ENCODE data around the gene CARD11. TPM values are rescaled to one million over a fixed set of nuclear protein-coding genes. Genes with fewer than 3 reads are reported as not detected.
"Not testable (repeated sequence)": the region's sequence is repeated elsewhere in the genome, so short reads cannot be mapped to it uniquely, and the experiment has no call there.

The CARD11 gene
- total RNA-seq, 2 experiments from 2014 or later, result 163 TPM

DNA sequence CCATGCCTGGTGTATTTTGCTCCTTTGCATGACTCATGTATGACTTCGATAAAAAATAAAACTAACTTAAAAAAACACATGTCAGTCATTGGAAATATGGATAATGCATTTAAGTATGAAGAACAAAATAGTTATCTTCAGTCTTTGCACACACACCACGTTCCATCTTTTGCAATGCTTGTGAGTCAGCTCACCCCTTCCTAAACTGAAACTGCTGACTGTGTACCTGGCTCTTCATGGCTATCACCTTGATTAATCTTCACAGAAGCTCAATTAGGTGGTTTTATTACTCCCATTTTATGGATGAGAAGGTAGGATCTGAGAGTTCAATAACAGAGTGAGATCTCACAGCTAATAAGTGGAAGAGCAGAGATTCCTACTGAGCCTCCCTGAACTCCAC is 79.5 kb downstream of the CARD11 start:
- Mint-ChIP-seq H3K4me1 (peaks cover 46% of the 10 kb centered on the region), H3K9me3 (peaks cover 18% of the 10 kb centered on the region), H3K36me3 (ENCODE audit: low read depth) (peaks cover 62% of the 10 kb centered on the region), H3K27ac (no peak overlapping the region), H3K4me3 (no peak overlapping the region), H3K27me3 (no peaks in the 10 kb centered on the region)
- ChIA-PET POLR2A (interaction anchor here (1.1 to 1.6 kb wide), 4 partner anchors 12 to 99 kb away, joined by 3 to 4 read pairs (median 4); no protein-coding TSS in a partner anchor), CTCF (interaction anchor here (0.5 to 0.6 kb wide), 2 partner anchors 10 to 212 kb away, joined by 3 to 5 read pairs; no protein-coding TSS in a partner anchor)
- DNase-seq, result peak; percentile 12

DNA sequence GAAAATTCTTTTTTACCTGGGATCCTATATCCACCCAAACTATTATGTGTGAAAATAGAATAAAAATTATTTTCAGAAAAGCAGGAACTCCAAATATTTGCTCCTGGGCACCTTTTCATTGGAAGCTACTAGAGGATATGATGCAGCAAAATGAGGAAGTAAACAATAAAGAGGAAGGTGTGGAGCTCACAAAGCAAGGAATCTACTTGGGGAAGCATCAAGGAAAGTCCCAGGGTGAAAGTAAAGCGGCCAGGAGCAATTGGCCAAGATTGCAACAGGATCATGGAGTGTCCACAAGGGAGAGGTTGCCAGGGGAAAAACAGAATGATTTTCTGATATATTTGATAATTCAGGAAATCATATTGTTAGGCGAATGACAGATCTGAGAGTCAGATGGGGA is 80.8 kb downstream of the CARD11 start:
- Mint-ChIP-seq H3K4me1 (peaks cover 59% of the 10 kb centered on the region), H3K9me3 (peaks cover 18% of the 10 kb centered on the region), H3K4me3 (no peak overlapping the region), H3K27me3 (no peaks in the 10 kb centered on the region), H3K36me3 (ENCODE audit: low read depth) (peaks cover 70% of the 10 kb centered on the region), H3K27ac (peak overlapping the region; percentile 2)
- ChIA-PET CTCF (no interaction called here), POLR2A (no interaction called here)
- DNase-seq, result no peak

DNA sequence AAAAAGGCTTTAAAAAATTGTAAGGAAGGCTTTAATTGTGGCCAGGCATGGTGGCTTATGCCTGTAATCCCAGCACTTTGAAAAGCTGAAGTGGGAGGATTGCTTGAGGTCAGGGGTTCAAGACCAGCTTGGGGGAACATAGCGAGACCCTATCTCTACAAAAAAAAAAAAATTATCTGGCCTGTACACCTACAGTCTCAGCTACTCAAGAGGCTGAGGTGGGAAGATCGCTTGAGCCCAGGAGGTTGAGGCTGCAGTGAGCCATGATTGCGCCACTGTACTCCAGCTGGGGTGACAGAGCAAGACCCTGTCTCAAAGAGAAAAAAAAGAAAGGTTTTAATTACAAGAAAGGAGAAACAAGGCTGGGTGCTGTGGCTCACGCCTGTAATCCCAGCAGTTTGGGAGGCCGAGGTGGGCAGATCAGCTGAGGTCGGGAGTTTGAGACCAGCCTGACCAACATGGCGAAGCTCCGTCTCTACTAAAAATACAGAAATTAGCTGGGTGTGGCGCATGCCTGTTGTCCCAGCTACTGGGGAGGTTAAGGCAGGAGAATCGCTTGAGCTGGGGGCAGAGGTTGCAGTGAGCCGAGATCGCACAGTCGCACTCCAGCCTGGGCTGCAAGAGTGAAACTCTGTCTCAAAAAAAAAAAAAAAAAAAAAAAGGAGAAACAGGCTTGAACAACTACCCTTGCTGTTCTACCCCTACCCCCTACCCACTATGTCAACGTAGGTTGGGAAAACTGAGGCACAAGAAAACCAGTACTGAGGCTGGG is 83.7 kb downstream of the CARD11 start:
- Mint-ChIP-seq H3K4me3 (no peak overlapping the region), H3K27me3 (no peaks in the 10 kb centered on the region), H3K9me3 (no peaks in the 10 kb centered on the region), H3K4me1 (peaks cover 73% of the 10 kb centered on the region), H3K27ac (peak overlapping the region; percentile 77), H3K36me3 (ENCODE audit: low read depth) (peaks cover 61% of the 10 kb centered on the region)
- POLR2A ChIA-PET, result no interaction called here
- CTCF ChIA-PET, result no interaction called here
- DNase-seq, result peak; percentile 7

GRCh38 chr7:2959103-2959680 is 84.5 kb downstream of the CARD11 start:
- Mint-ChIP-seq H3K4me3 (no peak overlapping the region), H3K36me3 (ENCODE audit: low read depth) (peaks cover 62% of the 10 kb centered on the region), H3K27me3 (no peaks in the 10 kb centered on the region), H3K9me3 (no peaks in the 10 kb centered on the region), H3K4me1 (peaks cover 75% of the 10 kb centered on the region), H3K27ac (peak overlapping the region; percentile 77)
- ChIA-PET POLR2A (no interaction called here), CTCF (no interaction called here)
- peak; percentile 22 for DNase-seq

DNA sequence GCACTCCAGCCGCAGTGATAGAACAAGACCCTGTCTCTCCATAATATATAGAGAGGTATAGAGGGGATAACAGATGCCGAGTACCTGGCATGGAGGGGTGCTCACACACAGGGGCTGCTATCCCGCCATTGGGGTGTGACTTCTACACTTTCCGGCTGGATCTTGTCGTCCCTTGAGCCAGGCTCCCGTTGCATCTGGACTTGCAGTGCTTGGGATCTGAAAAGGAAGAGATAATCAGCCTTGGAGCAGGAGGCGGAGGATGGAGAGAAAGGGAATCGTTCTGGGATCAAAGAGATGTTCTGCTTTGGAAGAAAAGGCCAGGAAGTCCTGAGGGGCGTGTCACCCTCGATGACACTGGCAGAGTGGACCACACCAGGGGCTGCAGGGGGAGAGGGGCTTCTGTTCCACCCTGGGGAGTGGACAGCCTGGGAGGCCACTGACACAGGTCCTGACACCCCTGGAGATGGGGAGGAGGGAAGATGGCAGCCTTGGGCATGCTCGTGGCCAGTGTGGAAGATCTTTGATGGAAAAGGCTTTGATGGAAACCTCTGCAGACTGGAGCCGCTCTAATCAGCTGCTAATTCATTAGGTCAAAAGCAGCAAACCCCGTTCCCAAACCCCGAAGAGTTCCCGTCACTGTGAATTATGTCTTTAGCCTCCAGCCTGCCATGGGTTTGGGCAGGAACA is 85.1 kb downstream of the CARD11 start:
- Mint-ChIP-seq H3K4me3 (no peak overlapping the region), H3K9me3 (no peaks in the 10 kb centered on the region), H3K27me3 (no peaks in the 10 kb centered on the region), H3K27ac (peak overlapping the region; percentile 77), H3K36me3 (ENCODE audit: low read depth) (peaks cover 68% of the 10 kb centered on the region), H3K4me1 (peaks cover 79% of the 10 kb centered on the region)
- POLR2A ChIA-PET, result no interaction called here
- DNase-seq, result peak; percentile 14
- CTCF ChIA-PET, result no interaction called here

GRCh38 chr7:2957369-2957727 is 86.3 kb downstream of the CARD11 start:
- H3K9me3 Mint-ChIP-seq, DNase-seq: not testable (repeated sequence)
- CTCF ChIA-PET, result interaction anchor here (0.7 to 1.1 kb wide), 3 partner anchors 21 to 196 kb away, joined by 3 read pairs; no protein-coding TSS in a partner anchor

GRCh38 chr7:2956526-2957368 is 86.9 kb downstream of the CARD11 start:
- Mint-ChIP-seq H3K36me3 (ENCODE audit: low read depth) (peaks cover 74% of the 10 kb centered on the region), H3K4me1 (peaks cover 78% of the 10 kb centered on the region), H3K9me3 (peaks cover 3% of the 10 kb centered on the region), H3K4me3 (no peak overlapping the region), H3K27me3 (no peaks in the 10 kb centered on the region), H3K27ac (peak overlapping the region; percentile 79)
- ChIA-PET CTCF (interaction anchor here (0.7 to 1.2 kb wide), 4 partner anchors 22 to 197 kb away, joined by 3 read pairs; no protein-coding TSS in a partner anchor), POLR2A (interaction anchor here (1.0 to 2.0 kb wide), 7 partner anchors 9 to 62 kb away, joined by 3 to 9 read pairs (median 4); no protein-coding TSS in a partner anchor)
- peak; percentile 69 for DNase-seq

More at GRCh38 chr7:2957369-2957727, 86.3 kb downstream of the CARD11 start:
- H3K27me3 Mint-ChIP-seq, H3K4me3 Mint-ChIP-seq: not testable (repeated sequence)
- H3K36me3 Mint-ChIP-seq (ENCODE audit: low read depth), result peaks cover 74% of the 10 kb centered on the region
- peak overlapping the region; percentile 79 for H3K27ac Mint-ChIP-seq
- peaks cover 78% of the 10 kb centered on the region for H3K4me1 Mint-ChIP-seq
- POLR2A ChIA-PET, result interaction anchor here (1.2 to 2.0 kb wide), 6 partner anchors 9 to 63 kb away, joined by 3 to 9 read pairs (median 5); no protein-coding TSS in a partner anchor

GRCh38 chr7:2956076-2956475 is 87.6 kb downstream of the CARD11 start:
- CTCF ChIA-PET, result interaction anchor here (1.1 to 1.2 kb wide), 2 partner anchors 107 to 197 kb away, joined by 3 read pairs; no protein-coding TSS in a partner anchor
- Mint-ChIP-seq H3K36me3 (ENCODE audit: low read depth) (peaks cover 78% of the 10 kb centered on the region), H3K27ac (peak overlapping the region; percentile 81), H3K9me3 (peaks cover 5% of the 10 kb centered on the region), H3K4me1 (peaks cover 81% of the 10 kb centered on the region), H3K27me3 (no peaks in the 10 kb centered on the region), H3K4me3 (no peak overlapping the region)
- POLR2A ChIA-PET, result interaction anchor here (1.0 to 2.0 kb wide), 6 partner anchors 10 to 62 kb away, joined by 3 to 9 read pairs (median 4); no protein-coding TSS in a partner anchor
- no peak for DNase-seq

GRCh38 chr7:2955269-2955668 is 88.4 kb downstream of the CARD11 start:
- peak; percentile 16 for DNase-seq
- POLR2A ChIA-PET, result interaction anchor here (1.4 to 1.9 kb wide), 2 partner anchors 11 to 89 kb away, joined by 3 to 9 read pairs; no protein-coding TSS in a partner anchor

DNA sequence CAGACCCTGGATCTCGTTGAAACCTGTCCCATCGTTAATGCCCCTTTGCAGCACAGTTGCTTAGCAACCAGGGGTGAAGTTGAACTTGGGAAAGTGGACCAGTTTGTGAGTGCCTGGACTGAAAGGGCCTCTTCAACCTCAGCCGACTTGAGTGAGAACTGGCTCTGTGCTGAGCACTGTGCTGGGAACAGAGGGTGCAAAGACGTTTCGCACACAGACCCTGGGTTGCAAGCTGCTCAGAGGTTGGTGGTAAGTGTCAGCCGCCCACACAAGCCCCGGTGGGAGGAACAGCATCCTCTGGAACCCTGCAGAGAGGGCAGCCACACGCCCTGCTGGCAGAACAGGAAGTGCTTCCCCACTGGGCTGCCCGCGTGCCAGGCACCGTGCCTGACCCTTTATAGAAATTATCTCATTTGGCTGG is 89.2 kb downstream of the CARD11 start:
- ChIA-PET POLR2A (interaction anchor here (0.9 to 1.4 kb wide), 3 partner anchors 13 to 90 kb away, joined by 3 to 4 read pairs (median 3); no protein-coding TSS in a partner anchor), CTCF (interaction anchor here (0.7 kb wide), 1 partner anchor 10 kb away, joined by 5 read pairs; no protein-coding TSS in a partner anchor)
- H3K36me3 Mint-ChIP-seq (ENCODE audit: low read depth), result peaks cover 84% of the 10 kb centered on the region
- peak overlapping the region; percentile 34 for H3K4me3 Mint-ChIP-seq
- no peaks in the 10 kb centered on the region for H3K27me3 Mint-ChIP-seq
- DNase-seq, result peak; percentile 69
- H3K9me3 Mint-ChIP-seq, result peaks cover 18% of the 10 kb centered on the region
- H3K4me1 Mint-ChIP-seq, result peaks cover 85% of the 10 kb centered on the region
- peak overlapping the region; percentile 81 for H3K27ac Mint-ChIP-seq

More at GRCh38 chr7:2955269-2955668, 88.4 kb downstream of the CARD11 start:
- H3K4me3 Mint-ChIP-seq, result no peak overlapping the region
- peaks cover 13% of the 10 kb centered on the region for H3K9me3 Mint-ChIP-seq
- H3K27me3 Mint-ChIP-seq, result no peaks in the 10 kb centered on the region
- CTCF ChIA-PET, result no interaction called here
- peaks cover 86% of the 10 kb centered on the region for H3K4me1 Mint-ChIP-seq
- H3K27ac Mint-ChIP-seq, result peak overlapping the region; percentile 81
- peaks cover 82% of the 10 kb centered on the region for H3K36me3 Mint-ChIP-seq (ENCODE audit: low read depth)

DNA sequence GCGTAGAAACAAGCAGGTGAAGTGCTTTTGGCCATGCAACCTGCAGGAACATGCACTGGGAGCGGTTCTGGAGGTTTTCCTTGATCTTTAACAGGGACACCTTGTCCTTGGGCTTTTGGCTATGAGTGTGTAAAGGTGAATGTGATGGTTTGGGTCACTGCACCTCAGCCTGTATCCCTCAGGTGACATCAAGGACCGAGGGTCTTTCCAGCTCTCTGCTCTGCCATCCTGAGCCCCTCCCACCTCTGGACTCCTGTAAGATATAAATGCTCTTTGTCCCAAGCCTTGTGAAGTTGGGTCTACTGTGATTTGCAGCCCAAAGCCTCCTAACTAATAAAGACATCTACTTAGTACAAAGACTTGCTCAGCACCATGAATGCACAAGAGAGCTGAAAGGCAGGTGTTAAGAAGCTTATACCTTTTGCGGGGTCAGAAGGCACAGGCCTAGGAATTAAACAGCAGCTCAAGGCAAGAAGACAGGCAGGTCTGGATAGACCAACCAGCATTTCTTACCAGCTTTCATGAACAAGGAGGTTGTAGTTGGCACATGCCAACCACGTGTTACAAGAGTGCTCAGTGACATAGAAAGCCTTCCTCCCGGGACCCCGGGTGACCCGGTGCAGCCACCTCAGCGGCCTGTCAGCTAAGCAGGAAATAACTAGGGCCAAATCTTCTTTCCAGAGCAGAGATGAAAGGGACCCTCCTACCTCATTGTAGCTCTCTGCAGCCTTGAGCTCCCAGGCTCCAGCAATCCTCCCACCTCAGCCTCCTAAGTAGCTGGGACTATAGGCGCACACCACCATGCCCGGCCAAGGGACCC is 89.9 kb downstream of the CARD11 start:
- no peaks in the 10 kb centered on the region for H3K27me3 Mint-ChIP-seq
- DNase-seq, result peak; percentile 33
- H3K27ac Mint-ChIP-seq, result peak overlapping the region; percentile 81
- peak overlapping the region; percentile 25 for H3K4me3 Mint-ChIP-seq
- peaks cover 85% of the 10 kb centered on the region for H3K4me1 Mint-ChIP-seq
- peaks cover 20% of the 10 kb centered on the region for H3K9me3 Mint-ChIP-seq
- ChIA-PET POLR2A (interaction anchor here (0.9 to 1.4 kb wide), 3 partner anchors 12 to 91 kb away, joined by 3 to 4 read pairs (median 3); no protein-coding TSS in a partner anchor), CTCF (no interaction called here)
- peaks cover 88% of the 10 kb centered on the region for H3K36me3 Mint-ChIP-seq (ENCODE audit: low read depth)

Measured in activated CD4-positive, alpha-beta memory T cell treated with anti-CD3 and anti-CD28 coated beads, Interleukin-2, amount 10 ng/mL, durations not matched to agents 7 days and 5 days (primary cell).